CD4-positive, alpha-beta T cell treated with Interleukin-17A for 1 hour (primary cell): ENCODE results near the gene P2RX6.
A peak's percentile ranks its signal among the peaks of the same experiment; 100 is the strongest.

Source experiments
- DNase-seq: peaks from one replicate; pipeline ENCODE4 v3.0.0-alpha.2; 2020

Gene P2RX6

DNA sequence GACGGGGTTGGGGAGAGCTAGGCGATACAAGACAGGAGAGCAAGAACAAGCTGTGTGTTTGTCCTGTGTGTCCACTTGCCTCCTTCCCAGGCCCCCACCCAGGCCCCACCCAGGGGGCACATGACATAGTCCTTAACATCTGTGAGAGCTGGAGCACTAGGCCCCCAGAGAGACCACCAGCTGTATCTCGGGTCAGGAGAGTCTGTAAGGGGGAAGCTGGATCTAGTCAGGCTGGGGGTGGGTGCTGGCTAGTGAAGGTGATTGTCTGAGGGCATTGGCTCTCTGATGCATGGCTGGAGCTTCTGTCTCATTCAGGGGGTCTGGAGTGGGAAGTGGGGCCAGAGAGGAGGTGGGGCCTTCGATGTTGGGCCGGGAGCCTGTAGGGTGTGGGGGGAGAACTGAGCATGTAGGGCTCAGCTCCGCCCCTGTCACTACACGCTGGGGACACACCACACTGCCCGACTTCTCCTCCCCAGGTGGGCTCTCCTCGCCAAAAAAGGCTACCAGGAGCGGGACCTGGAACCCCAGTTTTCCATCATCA is 571 bp downstream of the P2RX6 start:
- DNase-seq = no peak

DNA sequence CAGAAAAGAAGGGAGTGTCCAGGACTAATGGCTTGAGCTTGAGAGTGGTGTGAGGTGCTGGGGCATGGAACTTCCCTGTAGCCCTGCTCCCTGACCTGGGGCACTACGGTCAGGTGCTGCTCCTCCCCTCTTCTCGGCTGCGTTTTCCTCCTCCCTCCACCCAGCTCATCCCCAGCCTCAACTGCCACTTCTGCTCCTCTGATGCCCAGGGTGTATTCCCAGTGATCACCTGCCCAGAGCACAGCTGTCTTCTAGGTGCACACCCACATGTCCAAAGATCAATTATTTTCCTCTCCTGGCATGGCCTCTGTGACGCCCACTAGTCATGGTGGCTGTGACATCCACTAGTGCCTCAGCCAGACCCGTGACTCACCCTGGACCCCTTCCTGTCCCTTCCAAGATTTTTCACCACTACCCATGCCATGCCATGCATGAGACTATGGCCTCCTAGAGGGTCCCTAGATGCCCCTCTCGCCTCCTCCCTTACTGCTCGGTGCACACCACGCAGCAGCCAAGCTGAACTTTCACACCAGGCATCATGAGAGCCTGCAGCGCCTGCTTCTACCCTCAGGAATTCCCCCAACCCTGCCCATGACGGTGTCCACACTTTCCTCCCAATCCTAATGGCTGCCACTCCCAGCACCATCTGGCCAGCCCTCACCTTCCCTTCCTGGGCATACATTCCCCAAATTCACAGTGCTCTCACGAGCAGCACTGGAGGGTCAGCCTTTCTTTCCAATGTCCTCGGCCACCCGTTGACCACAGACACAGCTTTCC is 1.9 kb downstream of the P2RX6 start:
- DNase-seq = no peak

DNA sequence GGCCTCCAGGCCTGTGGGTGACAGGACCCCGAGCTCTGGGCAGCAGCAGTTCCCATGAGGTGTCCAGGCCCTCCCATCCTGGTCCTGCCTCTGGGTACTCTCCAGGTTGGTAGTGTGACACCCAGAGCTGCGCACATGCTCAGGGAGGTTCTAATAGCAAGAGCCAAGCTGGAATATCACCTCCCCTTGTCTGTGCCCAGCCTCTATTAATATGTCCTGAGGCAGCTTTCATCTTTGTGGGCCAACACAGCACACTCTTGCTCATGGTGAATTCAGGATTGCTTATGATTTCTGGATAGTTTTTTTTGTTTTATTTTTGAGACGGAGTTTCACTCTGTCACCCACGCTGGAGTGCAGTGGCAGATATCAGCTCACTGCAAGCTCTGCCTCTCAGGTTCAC is 3.3 kb downstream of the P2RX6 start:
- no peak for DNase-seq

DNA sequence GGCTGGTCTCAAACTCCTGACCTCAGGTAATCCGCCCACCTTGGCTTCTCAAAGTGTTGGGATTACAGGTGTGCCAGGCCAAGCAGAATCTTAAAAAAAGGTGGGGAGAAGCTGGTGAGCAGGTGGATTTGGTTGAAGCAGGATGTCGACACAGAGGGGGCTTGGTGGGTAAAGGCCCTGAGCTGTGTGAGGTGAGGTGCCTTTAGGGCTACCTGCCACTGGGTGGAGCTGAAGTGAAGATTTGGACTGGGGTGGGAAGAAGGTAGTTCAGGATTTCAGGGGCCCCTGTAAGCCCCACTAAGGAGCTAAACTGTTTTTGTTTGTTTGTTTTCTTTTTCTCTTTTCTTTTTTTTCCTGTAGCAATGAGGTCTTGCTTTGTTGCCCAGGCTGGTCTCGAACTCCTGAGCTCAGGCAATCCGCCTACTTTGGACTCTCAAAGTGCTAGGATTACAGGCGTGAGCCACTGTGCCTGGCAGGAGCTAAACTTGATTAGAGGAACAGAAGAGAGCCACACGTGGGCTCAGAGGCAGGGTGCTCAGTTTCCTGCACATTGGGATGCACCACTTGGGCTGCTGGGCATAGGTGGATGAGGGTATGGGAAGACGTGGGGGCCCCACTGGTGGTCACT is 6.0 kb downstream of the P2RX6 start:
- DNase-seq = peak; percentile 22

DNA sequence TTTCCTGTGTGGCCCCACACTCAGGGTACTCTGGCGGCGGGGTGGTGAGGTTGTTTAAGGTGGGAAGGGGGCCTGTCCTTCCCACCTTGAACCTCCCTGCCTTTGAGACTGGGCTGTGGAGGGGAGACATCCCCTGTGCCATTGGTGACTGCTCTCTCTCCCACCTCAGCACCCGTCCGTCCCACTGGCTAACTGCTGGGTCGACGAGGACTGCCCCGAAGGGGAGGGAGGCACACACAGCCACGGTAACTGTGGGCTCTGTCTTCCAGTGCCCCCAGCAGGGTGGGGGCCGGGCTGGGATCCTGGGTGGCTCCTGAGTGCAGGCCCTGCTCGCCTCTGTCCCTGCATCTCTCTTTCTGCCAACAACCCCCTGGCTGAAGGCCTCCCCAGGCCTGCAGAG is 7.5 kb downstream of the P2RX6 start:
- no peak for DNase-seq

DNA sequence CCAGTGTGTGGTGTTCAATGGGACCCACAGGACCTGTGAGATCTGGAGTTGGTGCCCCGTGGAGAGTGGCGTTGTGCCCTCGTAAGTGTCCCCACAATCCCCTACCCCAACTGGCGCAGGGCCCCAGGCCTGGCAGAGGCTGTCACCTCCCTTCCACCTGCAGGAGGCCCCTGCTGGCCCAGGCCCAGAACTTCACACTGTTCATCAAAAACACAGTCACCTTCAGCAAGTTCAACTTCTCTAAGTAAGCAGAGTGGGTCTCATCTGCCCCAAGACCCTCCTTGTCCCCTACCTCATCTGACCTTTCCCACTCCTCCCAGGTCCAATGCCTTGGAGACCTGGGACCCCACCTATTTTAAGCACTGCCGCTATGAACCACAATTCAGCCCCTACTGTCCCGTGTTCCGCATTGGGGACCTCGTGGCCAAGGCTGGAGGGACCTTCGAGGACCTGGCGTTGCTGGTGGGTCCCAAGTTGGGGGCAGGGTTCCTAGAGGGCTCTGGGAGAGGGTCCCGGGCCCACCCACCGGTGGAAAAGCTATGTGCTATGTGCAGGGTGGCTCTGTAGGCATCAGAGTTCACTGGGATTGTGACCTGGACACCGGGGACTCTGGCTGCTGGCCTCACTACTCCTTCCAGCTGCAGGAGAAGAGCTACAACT is 8.1 kb downstream of the P2RX6 start:
- no peak for DNase-seq

DNA sequence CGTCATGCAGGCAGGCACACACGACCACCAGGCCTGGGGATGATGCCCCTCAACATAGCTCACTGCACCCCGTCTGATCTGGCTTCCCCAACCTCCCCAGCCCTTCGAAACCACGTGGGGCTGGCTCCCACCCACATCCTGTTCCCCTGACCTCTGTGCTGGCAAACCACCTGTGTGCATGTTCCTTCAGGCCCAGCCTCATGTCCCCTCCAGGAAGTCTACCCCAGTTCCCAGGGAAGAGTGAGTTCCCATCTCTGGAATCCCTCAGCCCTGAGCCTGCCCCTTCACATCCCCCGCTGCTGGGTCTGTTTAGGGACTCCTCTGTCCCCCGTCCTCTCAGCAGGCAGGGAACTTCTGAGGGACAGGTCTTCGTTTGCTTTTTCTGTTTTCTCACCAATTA is 10.3 kb downstream of the P2RX6 start:
- DNase-seq = peak; percentile 16

DNA sequence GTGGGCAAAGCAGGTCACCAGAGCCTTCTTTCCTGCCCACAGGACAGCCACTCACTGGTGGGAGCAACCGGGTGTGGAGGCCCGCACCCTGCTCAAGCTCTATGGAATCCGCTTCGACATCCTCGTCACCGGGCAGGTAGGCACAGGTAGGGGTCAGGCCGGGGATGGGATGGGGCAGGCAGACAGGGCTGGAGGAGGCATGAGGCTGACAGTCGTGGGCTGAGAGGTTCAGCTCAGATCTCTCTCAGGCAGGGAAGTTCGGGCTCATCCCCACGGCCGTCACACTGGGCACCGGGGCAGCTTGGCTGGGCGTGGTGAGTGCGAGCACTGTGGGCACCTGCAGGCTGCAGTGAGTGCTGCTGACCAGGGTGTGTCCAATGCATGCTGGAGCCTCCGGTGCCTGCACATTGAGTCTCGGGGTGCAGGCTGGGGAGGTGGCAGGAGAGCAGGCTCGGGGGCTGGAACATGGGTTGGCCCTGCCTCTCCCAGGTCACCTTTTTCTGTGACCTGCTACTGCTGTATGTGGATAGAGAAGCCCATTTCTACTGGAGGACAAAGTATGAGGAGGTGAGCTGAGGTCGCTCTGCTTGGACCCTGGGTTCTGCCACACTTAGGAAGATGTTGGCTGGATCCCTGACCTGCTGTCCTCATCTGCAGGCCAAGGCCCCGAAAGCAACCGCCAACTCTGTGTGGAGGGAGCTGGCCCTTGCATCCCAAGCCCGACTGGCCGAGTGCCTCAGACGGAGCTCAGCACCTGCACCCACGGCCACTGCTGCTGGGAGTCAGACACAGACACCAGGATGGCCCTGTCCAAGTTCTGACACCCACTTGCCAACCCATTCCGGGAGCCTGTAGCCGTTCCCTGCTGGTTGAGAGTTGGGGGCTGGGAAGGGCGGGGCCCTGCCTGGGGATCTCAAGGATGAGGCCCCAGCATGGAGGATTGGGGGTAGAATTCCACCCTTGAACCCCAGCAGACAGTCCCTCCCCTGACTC is 11.1 kb downstream of the P2RX6 start:
- DNase-seq = no peak

DNA sequence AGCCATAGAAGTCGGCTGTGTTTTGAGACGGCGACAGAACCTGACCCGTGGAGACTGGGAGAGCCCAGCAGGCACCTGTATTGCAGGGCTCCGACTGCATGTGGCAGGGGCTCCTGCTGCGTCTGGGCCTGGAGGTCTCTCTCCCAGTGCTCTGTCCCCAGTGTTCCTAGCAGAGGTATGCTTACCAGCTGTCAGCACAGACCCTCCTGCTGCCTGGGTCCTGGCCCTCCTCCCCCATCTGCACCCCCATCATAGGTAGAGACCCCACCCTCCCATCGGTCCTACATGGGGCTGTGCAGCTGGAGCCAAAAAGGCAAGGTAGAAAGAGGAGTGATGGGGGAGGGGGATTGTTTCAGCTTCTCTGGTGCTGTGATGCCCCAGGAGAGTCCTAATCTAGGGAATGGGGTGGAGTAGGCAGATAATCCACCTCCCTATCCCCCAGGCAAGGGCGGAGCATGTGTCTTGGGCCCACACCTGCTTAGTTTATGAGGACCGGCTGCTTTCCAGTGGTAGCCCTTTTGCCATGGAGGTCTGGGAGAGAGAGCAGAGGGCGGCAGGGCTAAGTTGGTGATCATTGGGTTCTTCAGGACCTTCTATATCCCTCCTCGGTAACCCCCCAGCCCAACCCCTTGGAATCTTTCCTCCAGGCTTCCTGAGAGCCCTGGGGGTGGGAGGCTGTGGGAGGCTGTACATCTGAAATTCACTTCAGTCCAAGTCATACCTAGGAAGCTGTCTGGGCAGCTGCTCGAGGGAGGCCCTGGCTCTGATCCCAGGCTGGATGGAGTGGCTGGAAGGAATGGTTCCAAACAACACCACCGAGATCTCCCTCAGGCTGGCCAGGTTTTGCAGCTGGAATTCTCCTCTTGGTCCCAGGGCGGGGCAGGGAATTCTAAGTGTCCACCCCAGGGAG is 12.1 kb downstream of the P2RX6 start:
- no peak for DNase-seq

DNA sequence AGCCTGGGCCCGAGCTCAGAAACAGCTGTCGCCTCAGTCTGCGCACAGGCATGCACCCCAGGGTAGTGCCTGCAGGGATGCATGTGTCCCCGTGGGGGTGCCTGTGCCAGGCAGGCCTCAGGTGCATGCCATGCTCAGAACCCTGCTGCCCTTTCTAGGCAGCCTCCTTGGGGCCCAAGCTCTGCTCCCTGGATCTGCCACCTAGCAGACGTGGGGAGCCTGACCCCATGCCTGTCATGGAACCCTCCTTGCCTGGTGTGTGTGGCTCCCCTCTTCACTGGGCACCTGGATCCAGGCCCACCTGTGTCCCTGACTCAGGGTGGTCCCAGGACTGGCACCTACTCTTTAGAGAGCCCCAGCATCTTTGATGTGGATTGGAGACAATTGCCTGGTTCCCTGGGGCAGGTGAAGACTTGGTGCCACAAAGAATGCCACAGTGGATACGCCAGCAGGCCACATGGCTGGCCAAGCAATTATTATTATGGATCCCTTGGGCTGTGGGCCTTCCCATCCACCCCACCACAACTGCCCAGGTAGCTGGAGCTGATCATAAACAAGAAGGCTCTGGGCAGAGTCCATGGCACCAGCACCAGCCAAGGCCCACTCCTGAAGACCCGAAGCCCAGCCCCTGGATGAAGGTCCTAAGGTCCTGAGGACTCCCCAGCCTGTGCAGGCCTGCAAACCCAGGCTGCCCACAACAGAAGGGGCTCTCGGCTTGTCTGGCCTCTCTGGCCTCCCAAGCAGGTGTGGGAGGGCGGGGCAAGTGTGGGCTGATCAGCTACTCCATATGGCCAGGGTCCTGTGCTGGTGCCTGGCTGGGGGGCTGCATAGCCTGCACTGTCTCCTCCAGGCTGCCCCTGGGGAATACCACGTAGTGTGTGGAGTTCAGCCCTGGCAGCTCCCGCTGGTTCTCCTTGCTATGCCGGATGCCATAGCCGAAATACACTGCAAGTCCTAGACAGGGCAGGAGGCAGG is 13.6 kb downstream of the P2RX6 start:
- DNase-seq = no peak

DNA sequence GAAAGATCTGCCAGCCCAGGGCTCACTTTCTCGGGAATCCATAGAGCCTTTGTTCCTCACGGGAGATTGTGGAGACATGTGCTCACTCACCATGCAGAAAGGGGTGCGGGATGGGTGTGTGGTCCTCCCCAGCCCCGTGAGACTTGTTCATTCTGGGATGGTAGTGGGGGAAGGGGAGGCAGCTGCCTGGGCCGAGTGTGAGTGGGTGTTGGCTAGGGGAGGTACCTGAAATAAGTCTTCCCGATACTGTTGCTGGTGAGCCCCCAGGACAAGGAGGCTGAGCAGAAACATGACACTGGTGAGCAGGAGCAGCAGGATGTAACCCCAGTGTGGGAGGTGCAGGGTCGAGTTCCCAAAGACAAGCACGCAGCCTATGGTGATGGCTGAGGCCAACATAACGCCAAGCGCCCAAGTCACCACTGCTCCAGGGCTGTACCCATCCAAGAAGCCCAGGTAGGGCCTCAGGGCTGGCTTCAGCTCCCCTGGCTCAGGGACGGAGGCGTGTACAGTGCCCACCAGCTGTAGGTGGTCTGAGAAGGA is 14.6 kb downstream of the P2RX6 start:
- no peak for DNase-seq

DNA sequence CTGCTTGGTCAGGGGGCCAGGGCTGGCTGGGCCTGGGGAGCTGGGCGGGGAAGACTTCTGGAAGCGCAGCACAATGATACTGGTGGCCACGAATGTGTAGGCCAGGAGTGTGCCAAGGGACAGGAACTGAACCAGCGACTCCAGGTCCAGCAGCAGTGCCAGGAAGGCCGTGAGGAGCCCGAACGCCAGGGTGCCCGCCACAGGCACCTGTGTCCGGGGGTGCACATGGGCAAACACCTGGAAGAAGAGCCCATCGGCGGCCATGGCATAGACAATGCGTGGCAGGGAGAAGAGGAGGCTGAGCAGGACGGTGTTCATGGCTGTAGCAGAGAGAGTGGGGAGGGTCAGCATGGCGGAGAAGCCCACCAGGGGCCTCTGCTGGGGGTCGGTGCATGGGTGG is 15.1 kb downstream of the P2RX6 start:
- no peak for DNase-seq

DNA sequence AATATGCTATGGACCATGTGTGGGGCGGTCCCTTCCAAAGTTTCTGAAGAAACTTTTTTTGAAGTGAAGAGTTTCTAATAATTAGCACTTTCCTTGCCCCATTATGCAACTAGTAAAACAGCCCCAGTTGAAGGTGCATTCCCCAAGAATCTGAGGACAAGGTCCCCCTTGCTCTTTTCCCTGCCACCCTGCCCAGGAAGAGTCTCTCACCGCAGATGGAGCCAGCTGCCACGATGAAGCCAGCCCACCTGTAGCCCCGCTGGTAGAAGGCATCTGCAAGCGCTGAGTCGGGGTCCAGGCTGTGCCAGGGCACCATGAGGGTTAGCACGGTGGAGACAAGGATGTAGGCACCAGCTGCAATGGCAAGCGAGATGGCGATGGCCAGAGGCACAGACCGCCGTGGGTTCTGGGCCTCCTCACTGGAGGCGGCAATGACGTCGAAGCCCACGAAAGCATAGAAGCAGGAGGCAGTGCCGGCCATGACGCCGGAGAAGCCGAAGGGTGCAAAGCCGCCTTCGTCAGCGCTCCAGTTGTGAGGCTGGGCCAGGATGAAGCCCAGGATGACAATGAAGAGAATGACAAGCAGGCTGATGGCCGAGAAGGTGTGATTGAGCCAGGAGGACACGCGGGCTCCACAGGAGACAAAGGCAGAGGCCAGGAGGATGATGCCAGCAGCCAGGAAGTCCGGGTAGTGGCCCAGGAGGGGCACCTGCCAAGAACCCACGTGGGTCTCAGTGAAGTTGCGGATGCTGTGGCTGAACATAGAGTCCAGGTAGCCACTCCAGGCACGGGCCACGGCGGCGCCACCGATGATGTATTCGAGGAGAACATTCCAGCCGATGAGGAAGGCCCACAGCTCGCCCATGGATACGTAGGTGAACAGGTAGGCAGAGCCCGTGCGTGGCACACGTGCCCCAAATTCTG is 15.9 kb downstream of the P2RX6 start:
- no peak for DNase-seq

DNA sequence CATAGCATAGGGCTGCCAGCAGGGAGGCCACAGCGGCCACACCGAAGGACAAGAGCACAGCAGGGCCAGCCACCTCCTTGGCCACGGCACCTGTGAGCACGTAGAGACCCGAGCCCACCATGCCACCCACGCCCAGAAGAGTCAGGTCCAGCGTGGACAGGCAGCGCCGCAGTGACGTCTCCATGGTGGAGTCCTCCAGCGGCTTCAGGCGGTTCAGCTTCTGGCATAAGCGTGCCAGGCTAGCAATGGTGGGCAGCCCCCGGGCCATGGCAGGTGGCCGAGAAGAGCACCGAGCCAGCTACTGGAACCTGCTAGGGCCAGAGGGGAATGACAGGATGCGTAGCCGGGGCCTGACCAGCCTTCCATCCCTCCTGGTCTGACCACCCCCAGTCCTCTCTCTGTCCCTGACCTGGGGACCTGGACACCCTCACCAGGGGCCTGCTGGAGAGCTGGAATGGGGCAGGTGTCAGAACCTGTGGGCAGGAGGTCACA is 16.6 kb downstream of the P2RX6 start:
- DNase-seq = no peak

DNA sequence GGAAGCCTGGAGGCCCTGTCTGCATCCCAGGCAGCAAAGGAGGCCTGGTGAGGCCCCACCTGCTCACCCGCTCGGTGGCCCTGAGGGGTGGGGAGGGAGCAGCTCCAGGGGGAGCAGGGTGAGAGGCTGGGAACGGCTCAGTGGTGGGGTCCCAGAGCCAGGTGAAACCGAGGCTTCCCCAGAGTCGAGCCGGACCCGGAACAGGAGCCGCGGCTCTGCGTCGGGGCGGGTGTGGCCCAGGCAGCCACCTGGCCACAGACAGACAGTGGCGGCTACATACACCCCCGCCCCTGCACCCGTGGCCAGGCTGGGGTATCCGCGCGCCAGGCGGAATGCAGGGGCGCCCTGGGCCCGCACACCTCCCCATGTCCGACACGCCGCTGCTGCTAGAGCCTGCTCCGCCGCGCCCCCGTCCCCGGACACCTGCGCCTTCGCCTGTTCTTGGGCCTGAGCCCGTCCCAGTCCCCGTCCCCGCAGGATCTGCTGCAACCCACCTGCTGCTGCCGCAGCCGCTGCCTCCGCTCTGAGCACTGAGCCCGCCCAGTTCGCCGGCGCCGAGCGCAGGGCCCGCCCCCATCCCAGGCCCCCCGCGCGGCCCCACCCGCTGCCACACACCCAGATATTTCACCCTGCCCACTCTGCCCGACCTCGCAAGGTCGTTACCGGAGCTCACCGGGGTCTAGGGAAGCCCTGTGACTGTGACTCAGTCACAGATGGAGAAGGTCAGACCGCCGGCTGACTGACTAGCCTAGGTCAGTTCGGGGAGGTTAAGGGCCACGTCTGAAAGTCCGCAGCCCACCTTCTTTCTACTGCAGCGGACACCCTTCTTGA is 17.3 kb downstream of the P2RX6 start, which contains the start of gene SLC7A4:
TSS of gene SLC7A4 (minus strand) at position 525 of the 831 bp plus-strand sequence. CDS start 749 bp downstream, outside the sequence.
- DNase-seq = no peak

DNA sequence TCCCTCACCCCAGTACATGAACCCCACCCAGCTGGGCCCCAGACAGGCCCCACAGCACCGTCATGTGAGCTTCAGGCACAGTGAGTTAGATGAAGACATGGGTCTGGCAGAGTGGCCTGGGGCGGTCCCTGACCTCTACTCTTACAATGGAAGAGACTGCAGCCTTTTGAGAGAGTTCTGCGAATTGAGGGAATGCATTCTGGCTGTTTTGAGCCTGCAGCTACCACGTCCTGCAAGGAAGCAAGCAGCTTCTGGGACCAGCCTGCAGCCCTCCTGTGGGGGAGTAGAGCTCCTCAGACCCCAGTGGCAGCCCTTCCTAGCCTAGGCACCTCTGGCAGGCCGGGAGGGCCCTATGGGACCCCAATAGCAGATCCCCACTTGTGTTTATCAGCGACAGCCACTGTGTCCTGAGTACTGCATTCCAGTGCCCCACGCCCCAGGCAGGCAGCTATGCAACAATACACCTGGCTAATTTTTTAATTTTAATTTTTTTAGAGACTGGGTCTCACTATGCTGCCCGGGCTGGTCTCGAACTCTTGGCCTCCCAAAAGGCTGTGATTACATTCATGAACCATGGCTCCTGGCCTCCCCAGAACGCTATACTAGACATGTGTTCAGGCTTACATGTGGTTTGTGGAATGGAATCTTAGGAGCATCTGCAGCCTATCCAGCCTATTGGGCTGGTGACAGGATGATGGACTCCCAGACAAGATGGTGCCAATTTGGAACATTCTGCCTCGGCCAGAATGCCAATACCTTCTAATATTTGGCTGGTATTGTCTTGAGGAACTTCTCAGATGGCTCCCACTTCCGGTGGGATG is 18.1 kb downstream of the P2RX6 start:
- DNase-seq = no peak

DNA sequence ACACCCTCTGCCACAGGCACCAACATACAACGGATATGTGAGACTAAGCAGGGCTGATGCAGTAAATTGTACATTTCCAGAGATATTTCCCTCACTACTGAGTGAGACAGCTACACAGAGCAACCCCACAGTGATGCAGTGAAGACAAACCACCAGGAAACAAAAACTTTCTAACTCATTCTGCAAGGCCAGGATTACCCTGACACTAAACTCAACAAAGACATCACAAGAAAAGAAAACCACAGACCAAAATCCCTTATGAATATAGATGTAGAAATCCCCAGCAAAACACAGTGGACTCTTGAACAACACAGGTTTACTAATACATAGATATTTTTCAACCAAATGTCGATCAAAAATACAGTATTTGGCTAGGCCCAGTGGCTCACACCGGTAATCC is 18.9 kb downstream of the P2RX6 start:
- no peak for DNase-seq
